HepG2 (cell line): ENCODE results near the gene RNF11. TPM values are rescaled to one million over a fixed set of nuclear protein-coding genes. Genes with fewer than 3 reads are reported as not detected.

Source experiments
- ATAC-seq: fragments of 200-7000 bp; cut with Tn5 transposase; 3 replicates; pipeline ENCODE4 v1.9.1; 2020; ENCODE audit warnings: mild to moderate bottlenecking, moderate library complexity
- BruUV-seq: library from RNA; stranded (reverse); fragments of 400-500 nt; replicated peaks from 2 replicates; lab custom pipeline; 2021; lab: Mats Ljungman, UMichigan
- CTCF ChIA-PET: fragments of 300-600 bp; formaldehyde crosslinking; extraction: SDS; loops from one replicate; lab custom pipeline; 2021; ENCODE audit warnings: low total read pairs, inconsistent platforms, low intra/inter-chr PET ratio; lab: Yijun Ruan, JAX
- POLR2A ChIA-PET: fragments of 350-600 bp; sonication (Branson Sonifier 250); formaldehyde crosslinking; loops from one replicate; lab custom pipeline; 2020; ENCODE audit warnings: antibody characterized with exemption, inconsistent platforms; lab: Yijun Ruan, JAX
- DNase-seq: peaks from one replicate; pipeline ENCODE4 v3.0.0-alpha.2; 2015; ENCODE audit warnings: low spot score
- FAIRE-seq: peaks from 3 replicates; lab custom pipeline; 2011; peaks lifted over from hg19 to GRCh38; lab: Jason Lieb, UNC
- H2AFZ ChIP-seq: one replicate; pipeline ENCODE4 v1.6.1; 2011; ENCODE audit warnings: low read length, inconsistent platforms
- H3K27ac ChIP-seq: fragments of 300-600 bp; 3 replicates; pipeline ENCODE4 v1.8.0; 2011; ENCODE audit warnings: mixed run types, mild to moderate bottlenecking, mixed read lengths, low read length, inconsistent platforms; ENCODE audit not compliant: insufficient read depth; ENCODE audit errors: extremely low read length
- H3K27me3 ChIP-seq, 2 experiments: fragments of 200-600 bp in 1 of 2; 2 replicates in 1 of 2; 3 replicates in 1 of 2; pipeline versions ENCODE4 v1.6.0 to v1.8.0; 2011; ENCODE audit warnings: low read length in 2 of 2, mild to moderate bottlenecking in 2 of 2, moderate library complexity in 2 of 2, inconsistent platforms in 1 of 2; ENCODE audit not compliant: insufficient read depth in 2 of 2, control insufficient read depth in 1 of 2
- H3K36me3 ChIP-seq, 2 experiments: fragments of 200-600 bp in 1 of 2; replicated peaks in 1 of 2; 2 replicates in 1 of 2; 3 replicates in 1 of 2; pipeline versions ENCODE4 v1.5.1 to v1.8.0; 2011; ENCODE audit warnings: low read length in 2 of 2, inconsistent platforms in 1 of 2; ENCODE audit not compliant: insufficient read depth in 2 of 2, control insufficient read depth in 1 of 2
- H3K4me1 ChIP-seq: 2 replicates; pipeline ENCODE4 v1.5.1; 2012; ENCODE audit warnings: low read length, inconsistent platforms; ENCODE audit not compliant: insufficient read depth
- H3K4me2 ChIP-seq: 2 replicates; pipeline ENCODE4 v1.6.0; 2011; ENCODE audit warnings: low read depth, low read length, inconsistent platforms
- H3K4me3 ChIP-seq, 3 experiments: fragments of 200-600 bp in 1 of 3; sonication (generic), shearing (Covaris generic) in 1 of 3; replicated peaks in 1 of 3; 2 replicates each; pipeline ENCODE4 v1.5.1; 2011 to 2016; ENCODE audit warnings: low read length in 3 of 3, inconsistent platforms in 2 of 3, low read depth in 2 of 3, mild to moderate bottlenecking in 2 of 3, control low read depth in 1 of 3, mixed read lengths in 1 of 3; ENCODE audit not compliant: insufficient read depth in 1 of 3
- H3K79me2 ChIP-seq: one replicate; pipeline ENCODE4 v1.6.1; 2011; ENCODE audit warnings: low read length, inconsistent platforms; ENCODE audit not compliant: insufficient read depth
- H3K9ac ChIP-seq: 2 replicates; pipeline ENCODE4 v1.6.0; 2011; ENCODE audit warnings: mild to moderate bottlenecking, low read depth, low read length, inconsistent platforms; ENCODE audit not compliant: insufficient read depth
- H3K9me3 ChIP-seq: 2 replicates; pipeline ENCODE4 v1.5.1; 2012; ENCODE audit warnings: mild to moderate bottlenecking, low read length
- H4K20me1 ChIP-seq: 2 replicates; pipeline ENCODE4 v1.6.0; 2011; ENCODE audit warnings: inconsistent platforms, mild to moderate bottlenecking, low read length, moderate library complexity; ENCODE audit not compliant: insufficient read depth
- FOXK2 ChIP-seq: fragments of 450-650 bp; IDR thresholded peaks from 2 replicates; pipeline ENCODE4 v1.6.1; 2016
- GABPA ChIP-seq, 2 experiments: IDR thresholded peaks; 2 replicates each; pipeline ENCODE4 v1.6.1; 2011 to 2016; ENCODE audit warnings: low read depth in 2 of 2, low read length in 1 of 2, missing biosample characterization in 1 of 2, missing genetic modification characterization in 1 of 2
- HDAC1 ChIP-seq: sonication (generic); formaldehyde crosslinking; IDR thresholded peaks from 2 replicates; pipeline ENCODE4 v1.5.1; 2020; ENCODE audit warnings: mild to moderate bottlenecking, missing genetic modification reagents
- MATR3 ChIP-seq: sonication (generic); formaldehyde crosslinking; IDR thresholded peaks from 2 replicates; pipeline ENCODE4 v1.4.0; 2020; ENCODE audit warnings: missing genetic modification reagents
- MAZ ChIP-seq, 2 experiments: sonication (generic) in 1 of 2; formaldehyde crosslinking in 1 of 2; IDR thresholded peaks; 2 replicates each; pipeline versions ENCODE4 v1.5.0 to v1.6.1; 2012 to 2020; ENCODE audit warnings: low read depth in 2 of 2, mild to moderate bottlenecking in 2 of 2, borderline replicate concordance in 1 of 2, improper control_type of control experiment in 1 of 2, low read length in 1 of 2, missing genetic modification reagents in 1 of 2, moderate library complexity in 1 of 2
- MEIS2 ChIP-seq: sonication (generic); formaldehyde crosslinking; IDR thresholded peaks from 2 replicates; pipeline ENCODE4 v1.9.0; 2021; ENCODE audit warnings: mild to moderate bottlenecking, missing genetic modification reagents
- MTF2 ChIP-seq: sonication (generic); formaldehyde crosslinking; IDR thresholded peaks from 2 replicates; pipeline ENCODE4 v1.5.0; 2020; ENCODE audit warnings: missing genetic modification reagents, borderline replicate concordance
- SNAI1 ChIP-seq: sonication (generic); formaldehyde crosslinking; IDR thresholded peaks from 2 replicates; pipeline ENCODE4 v1.5.0; 2020; ENCODE audit warnings: mild to moderate bottlenecking, missing genetic modification reagents, borderline replicate concordance
- TOPORS ChIP-seq: sonication (generic); formaldehyde crosslinking; IDR thresholded peaks from 2 replicates; pipeline ENCODE4 v1.8.0; 2023; ENCODE audit warnings: mild to moderate bottlenecking, missing genetic modification reagents
- WIZ ChIP-seq: sonication (generic); formaldehyde crosslinking; IDR thresholded peaks from 2 replicates; pipeline ENCODE4 v1.5.1; 2020; ENCODE audit warnings: mild to moderate bottlenecking, missing genetic modification reagents
- ZFP36L1 ChIP-seq: sonication (generic); formaldehyde crosslinking; IDR thresholded peaks from 2 replicates; pipeline ENCODE4 v1.8.0; 2022; ENCODE audit warnings: mild to moderate bottlenecking, missing genetic modification reagents, moderate library complexity
- ZNF138 ChIP-seq: sonication (generic); formaldehyde crosslinking; IDR thresholded peaks from 2 replicates; pipeline ENCODE4 v1.5.0; 2020; ENCODE audit warnings: mild to moderate bottlenecking, low read depth, missing genetic modification reagents
- ZNF143 ChIP-seq: sonication (generic); formaldehyde crosslinking; IDR thresholded peaks from 2 replicates; pipeline ENCODE4 v1.4.0; 2020; ENCODE audit warnings: missing genetic modification reagents
- ZNF160 ChIP-seq: sonication (generic); formaldehyde crosslinking; IDR thresholded peaks from 2 replicates; pipeline ENCODE4 v1.8.0; 2022; ENCODE audit warnings: mild to moderate bottlenecking, inconsistent platforms, missing genetic modification reagents
- ZNF317 ChIP-seq: sonication (generic); formaldehyde crosslinking; IDR thresholded peaks from 2 replicates; pipeline ENCODE4 v1.5.0; 2020; ENCODE audit warnings: mild to moderate bottlenecking, missing genetic modification reagents
- ZNF335 ChIP-seq: sonication (generic); formaldehyde crosslinking; IDR thresholded peaks from 2 replicates; pipeline ENCODE4 v1.4.0; 2020; ENCODE audit warnings: missing genetic modification reagents
- ZNF430 ChIP-seq: sonication (generic); formaldehyde crosslinking; IDR thresholded peaks from 2 replicates; pipeline ENCODE4 v1.9.0; 2021; ENCODE audit warnings: mild to moderate bottlenecking, missing genetic modification reagents
- ZNF550 ChIP-seq: sonication (generic); formaldehyde crosslinking; IDR thresholded peaks from 2 replicates; pipeline ENCODE4 v1.4.0; 2020; ENCODE audit warnings: mild to moderate bottlenecking, missing genetic modification reagents, borderline replicate concordance
- ZNF670 ChIP-seq: sonication (generic); formaldehyde crosslinking; IDR thresholded peaks from 2 replicates; pipeline ENCODE4 v1.8.0; 2022; ENCODE audit warnings: mild to moderate bottlenecking, missing genetic modification reagents, borderline replicate concordance
- WGBS: methylation state at CpG from one replicate; pipeline ENCODE4 v1.1.6; 2017; ENCODE audit warnings: low lambda C conversion rate; 5-methylcytosine and 5-hydroxymethylcytosine counted together
- in situ Hi-C: cut with HindIII; loops from 2 replicates; pipeline ENCODE4 v1.10.0; 2017; ENCODE audit warnings: low pct_unique_long_range_greater_than_20kb; ENCODE audit not compliant: extremely low pct_ligation_motif_present
- intact Hi-C: fragments of 100-400 bp; cut with micrococcal nuclease; formaldehyde crosslinking; loops from one replicate; pipeline ENCODE4 v1.10.0; 2022; ENCODE audit not compliant: unreplicated experiment
- polyA plus RNA-seq, 8 experiments: library from polyadenylated mRNA; depleted of rRNA in 3 of 8; stranded (reverse) in 7 of 8; unstranded in 1 of 8; fragments of >200 nt; fragmentation: Illumina TruSeq in 4 of 8; extraction: Trizol in 4 of 8; gene quantifications; 2 replicates each; pipeline versions ENCODE4 v1.2.1 to v1.2.3, GENCODE V29; 2011 to 2016; ENCODE audit warnings: low read depth in 4 of 8, missing spikeins in 1 of 8, mixed read lengths in 1 of 8; ENCODE audit not compliant: insufficient read depth in 1 of 8
- total RNA-seq, 5 experiments: library from RNA; depleted of rRNA; stranded (reverse); fragments of >200 nt; fragmentation: Illumina TruSeq; extraction: Trizol; gene quantifications; 2 replicates each; pipeline ENCODE4 v1.2.3, GENCODE V29; 2016; ENCODE audit warnings: low read depth in 1 of 5
- TF ChIP-seq, protein P1 (sequence below): sonication (generic); formaldehyde crosslinking; IDR thresholded peaks from 2 replicates; pipeline ENCODE4 v1.4.0; 2020; ENCODE audit warnings: mild to moderate bottlenecking, missing genetic modification reagents, borderline replicate concordance

Gene RNF11
- total and polyA plus RNA-seq, 2 of the 13 experiments (the other 11 are each of a cell fraction or from before 2014, with no cell fraction given) = 41.2 to 48.8 TPM

DNA sequence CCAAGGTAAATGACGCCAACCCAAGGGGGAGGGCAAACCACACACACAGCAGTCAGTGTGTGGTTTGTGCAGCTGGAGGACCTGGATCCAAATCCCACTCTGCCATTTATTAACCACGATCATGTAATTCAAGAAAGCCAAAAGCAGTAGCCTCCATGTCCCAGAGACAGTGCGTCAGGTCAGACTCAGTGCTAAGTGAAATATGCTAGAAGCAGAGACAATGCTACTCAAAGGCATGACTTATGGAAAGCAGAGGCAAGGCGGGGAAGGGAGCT lies 80.7 kb downstream of the RNF11 start:
- H3K4me2 ChIP-seq = no peak overlapping the region
- ChIA-PET CTCF (no interaction called here), POLR2A (no interaction called here)
- no peaks in the 10 kb centered on the region for H3K9me3 ChIP-seq
- in situ Hi-C loops = no loop called here
- H2AFZ ChIP-seq = no peak overlapping the region
- no peaks in the 10 kb centered on the region for H3K27me3 ChIP-seq
- ATAC-seq (no peak), DNase-seq (no peak), FAIRE-seq (no peak)
- no peaks in the 10 kb centered on the region for H3K36me3 ChIP-seq
- intact Hi-C loops = no loop called here
- H4K20me1 ChIP-seq = no peaks in the 10 kb centered on the region
- H3K9ac ChIP-seq = no peak overlapping the region
- H3K79me2 ChIP-seq = no peaks in the 10 kb centered on the region
- WGBS = 51% methylated on average over 2 of the region's 4 CpGs
- TF ChIP-seq SNAI1 (CRISPR knock-in tag) (no peak), MAZ (IDR thresholded peaks at IDR 0.05; ENCODE audit: borderline replicate concordance, low read depth, low read length) (no peak), MAZ (CRISPR knock-in tag; IDR thresholded peaks at IDR 0.05; ENCODE audit: low read depth) (no peak), ZNF143 (CRISPR knock-in tag) (no peak), WIZ (CRISPR knock-in tag) (no peak), MATR3 (CRISPR knock-in tag) (no peak), ZNF317 (no peak), ZNF335 (CRISPR knock-in tag) (no peak), ZNF160 (no peak), ZNF430 (no peak), ZFP36L1 (CRISPR knock-in tag) (no peak), HDAC1 (no peak), ZNF550 (no peak), ZNF670 (no peak), MEIS2 (CRISPR knock-in tag) (no peak), MTF2 (CRISPR knock-in tag) (no peak), ZNF138 (CRISPR knock-in tag) (no peak), GABPA (IDR thresholded peaks at IDR 0.05; ENCODE audit: low read depth, low read length) (no peak), GABPA (CRISPR knock-in tag; IDR thresholded peaks at IDR 0.05; ENCODE audit: low read depth) (no peak), FOXK2 (no peak), TOPORS (CRISPR knock-in tag) (no peak)
- TF ChIP-seq, protein P1, sequence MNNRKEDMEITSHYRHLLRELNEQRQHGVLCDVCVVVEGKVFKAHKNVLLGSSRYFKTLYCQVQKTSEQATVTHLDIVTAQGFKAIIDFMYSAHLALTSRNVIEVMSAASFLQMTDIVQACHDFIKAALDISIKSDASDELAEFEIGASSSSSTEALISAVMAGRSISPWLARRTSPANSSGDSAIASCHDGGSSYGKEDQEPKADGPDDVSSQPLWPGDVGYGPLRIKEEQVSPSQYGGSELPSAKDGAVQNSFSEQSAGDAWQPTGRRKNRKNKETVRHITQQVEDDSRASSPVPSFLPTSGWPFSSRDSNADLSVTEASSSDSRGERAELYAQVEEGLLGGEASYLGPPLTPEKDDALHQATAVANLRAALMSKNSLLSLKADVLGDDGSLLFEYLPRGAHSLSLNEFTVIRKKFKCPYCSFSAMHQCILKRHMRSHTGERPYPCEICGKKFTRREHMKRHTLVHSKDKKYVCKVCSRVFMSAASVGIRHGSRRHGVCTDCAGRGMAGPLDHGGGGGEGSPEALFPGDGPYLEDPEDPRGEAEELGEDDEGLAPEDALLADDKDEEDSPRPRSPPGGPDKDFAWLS = no peak
- H3K4me1 ChIP-seq = peaks cover 33% of the 10 kb centered on the region
- BruUV-seq = no TSS peak
- H3K27ac ChIP-seq = no peak overlapping the region
- no peak overlapping the region for H3K4me3 ChIP-seq
